SK-N-SH (cell line): ENCODE data around the gene BCL11B. TPM values are rescaled to one million over a fixed set of nuclear protein-coding genes. Genes with fewer than 3 reads are reported as not detected.

Experiments
- CTCF ChIA-PET: fragments of 300-600, 350-600 bp; formaldehyde crosslinking; extraction: SDS; loops from one replicate; lab custom pipeline; 2021; lab: Yijun Ruan, JAX
- POLR2A ChIA-PET: fragments of 350-600 bp; sonication (Branson Sonifier 250); formaldehyde crosslinking; extraction: SDS; loops from one replicate; lab custom pipeline; 2020; ENCODE audit warnings: antibody characterized with exemption, inconsistent platforms; lab: Yijun Ruan, JAX
- DNase-seq: peaks from one replicate; pipeline ENCODE4 v3.0.0; 2012
- H2AFZ ChIP-seq: fragments of 200-600 bp; sonication (generic); 2 replicates; pipeline ENCODE4 v1.8.1; 2016; ENCODE audit warnings: antibody characterized with exemption, mild to moderate bottlenecking, low read depth
- H3F3A ChIP-seq: fragments of 200-600 bp; sonication (generic); replicated peaks from 2 replicates; pipeline ENCODE3; 2016; ENCODE audit warnings: antibody characterized with exemption, mild to moderate bottlenecking; ENCODE audit not compliant: insufficient read depth
- H3K27ac ChIP-seq, 2 experiments: fragments of 200-500 bp in 1 of 2; fragments of 200-600 bp in 1 of 2; sonication (Bioruptor generic) in 1 of 2; sonication (generic), shearing (Covaris generic) in 1 of 2; 2 replicates each; pipeline versions ENCODE4 v1.5.1 to v1.6.1; 2014 to 2016; ENCODE audit warnings: low read depth in 2 of 2, inconsistent platforms in 1 of 2, low read length in 1 of 2, mild to moderate bottlenecking in 1 of 2, mixed read lengths in 1 of 2
- H3K27me3 ChIP-seq: fragments of 200-600 bp; sonication (generic), shearing (Covaris generic); 2 replicates; pipeline ENCODE4 v1.6.1; 2016; ENCODE audit warnings: mixed run types; ENCODE audit not compliant: insufficient read depth
- H3K36me3 ChIP-seq, 2 experiments: fragments of 200-500 bp in 1 of 2; fragments of 200-600 bp in 1 of 2; sonication (Bioruptor generic) in 1 of 2; sonication (generic) in 1 of 2; replicated peaks in 1 of 2; 2 replicates each; pipeline versions ENCODE3 to v1.5.1; 2014 to 2016; ENCODE audit warnings: low read length in 1 of 2, mild to moderate bottlenecking in 1 of 2; ENCODE audit not compliant: insufficient read depth in 2 of 2, control insufficient read depth in 1 of 2
- H3K4me1 ChIP-seq, 2 experiments: fragments of 200-500 bp in 1 of 2; fragments of 200-600 bp in 1 of 2; sonication (Bioruptor generic) in 1 of 2; sonication (generic), shearing (Covaris generic) in 1 of 2; 2 replicates each; pipeline versions ENCODE4 v1.5.1 to v1.6.1; 2014 to 2016; ENCODE audit warnings: low read depth in 1 of 2, low read length in 1 of 2, mixed run types in 1 of 2; ENCODE audit not compliant: insufficient read depth in 2 of 2, control insufficient read depth in 1 of 2
- H3K4me2 ChIP-seq: fragments of 200-600 bp; sonication (generic), shearing (Covaris generic); 2 replicates; pipeline ENCODE4 v1.6.1; 2017; ENCODE audit warnings: mixed run types
- H3K4me3 ChIP-seq, 2 experiments: fragments of 200-500 bp in 1 of 2; fragments of 200-600 bp in 1 of 2; sonication (Bioruptor generic) in 1 of 2; sonication (generic), shearing (Covaris generic) in 1 of 2; 2 replicates each; pipeline versions ENCODE4 v1.5.1 to v1.8.1; 2014 to 2016; ENCODE audit warnings: low read depth in 2 of 2, inconsistent platforms in 1 of 2, low read length in 1 of 2, mild to moderate bottlenecking in 1 of 2, mixed read lengths in 1 of 2, moderate library complexity in 1 of 2
- H3K79me2 ChIP-seq: fragments of 200-600 bp; sonication (generic); 2 replicates; pipeline ENCODE4 v1.8.1; 2017; ENCODE audit warnings: mild to moderate bottlenecking; ENCODE audit not compliant: insufficient read depth
- H3K9ac ChIP-seq: fragments of 200-600 bp; sonication (generic); 2 replicates; pipeline ENCODE4 v1.6.1; 2017; ENCODE audit warnings: mixed run types
- H3K9me2 ChIP-seq: fragments of 200-600 bp; sonication (generic); 2 replicates; pipeline ENCODE4 v1.6.1; 2017; ENCODE audit warnings: mixed run types
- H3K9me3 ChIP-seq: fragments of 200-600 bp; sonication (generic); 2 replicates; pipeline ENCODE4 v1.6.1; 2017; ENCODE audit warnings: mixed run types, mild to moderate bottlenecking, moderate library complexity
- H4K20me1 ChIP-seq: fragments of 200-600 bp; sonication (generic); 2 replicates; pipeline ENCODE4 v1.6.1; 2017; ENCODE audit warnings: mild to moderate bottlenecking, mixed run types; ENCODE audit not compliant: insufficient read depth
- CHD2 ChIP-seq: fragments of 150-350 bp; IDR thresholded peaks from 2 replicates; pipeline ENCODE4 v1.6.1; 2018; ENCODE audit warnings: low read length; ENCODE audit not compliant: partially characterized antibody
- EZH2phosphoT487 ChIP-seq: fragments of 200-600 bp; sonication (generic); IDR thresholded peaks from 2 replicates; pipeline ENCODE4 v1.6.1; 2017; ENCODE audit warnings: low read depth, mixed run types, mild to moderate bottlenecking, antibody characterized with exemption, moderate library complexity, borderline replicate concordance
- FOSL2 ChIP-seq: IDR thresholded peaks from 2 replicates; pipeline ENCODE4 v1.4.0; 2012; ENCODE audit warnings: low read depth, mild to moderate bottlenecking, moderate library complexity, borderline replicate concordance
- FOXJ3 ChIP-seq: sonication (generic); formaldehyde crosslinking; IDR thresholded peaks from 2 replicates; pipeline ENCODE4 v1.5.1; 2020; ENCODE audit warnings: mild to moderate bottlenecking, missing genetic modification reagents
- GABPA ChIP-seq: IDR thresholded peaks from 2 replicates; pipeline ENCODE4 v1.4.0; 2012; ENCODE audit warnings: low read depth, mild to moderate bottlenecking
- IRF3 ChIP-seq: fragments of 150-350 bp; IDR thresholded peaks from 2 replicates; pipeline ENCODE4 v1.6.1; 2016; ENCODE audit warnings: mild to moderate bottlenecking, low read depth, low read length
- JUND ChIP-seq: IDR thresholded peaks from 2 replicates; pipeline ENCODE4 v1.4.0; 2012
- RXRA ChIP-seq: IDR thresholded peaks from 2 replicates; pipeline ENCODE4 v1.4.0; 2012; ENCODE audit warnings: low read depth, mild to moderate bottlenecking, borderline replicate concordance
- TAF1 ChIP-seq: IDR thresholded peaks from 2 replicates; pipeline ENCODE4 v1.6.1; 2012; ENCODE audit warnings: low read depth, mild to moderate bottlenecking, low read length, moderate library complexity, borderline replicate concordance
- TCF12 ChIP-seq: IDR thresholded peaks from 2 replicates; pipeline ENCODE4 v1.4.0; 2012
- ZBTB33 ChIP-seq: IDR thresholded peaks from 2 replicates; pipeline ENCODE4 v1.4.0; 2012; ENCODE audit warnings: low read depth, borderline replicate concordance
- WGBS: methylation state at CpG from one replicate; pipeline ENCODE4 v1.1.6; 2017; ENCODE audit warnings: low lambda C conversion rate; 5-methylcytosine and 5-hydroxymethylcytosine counted together
- polyA plus RNA-seq, 3 experiments: library from polyadenylated mRNA; depleted of rRNA; stranded (reverse); fragments of >200 nt; gene quantifications; 2 replicates each; pipeline ENCODE4 v1.2.3, GENCODE V29; 2012
- TF ChIP-seq, protein P1 (sequence below): IDR thresholded peaks from 2 replicates; pipeline ENCODE4 v1.6.1; 2012; ENCODE audit warnings: mild to moderate bottlenecking, low read depth, low read length, moderate library complexity

BCL11B gene
- polyA plus RNA-seq, 1 of the 3 experiments (the other 2 are of a cell fraction) = not detected

- Histone ChIP-seq H3K36me3 (no peaks in the 10 kb centered on the region), H3K79me2 (no peaks in the 10 kb centered on the region), H3K27ac (no peak overlapping the region), H3K9me2 (no peaks in the 10 kb centered on the region), H3K27me3 (peaks cover 33% of the 10 kb centered on the region), H3K4me3 (no peak overlapping the region), H2AFZ (no peak overlapping the region), H3K9ac (no peak overlapping the region), H3K4me1 (no peaks in the 10 kb centered on the region), H3K9me3 (no peaks in the 10 kb centered on the region), H3K4me2 (no peak overlapping the region), H3F3A (no peaks in the 10 kb centered on the region), H4K20me1 (no peaks in the 10 kb centered on the region)
- no peak for DNase-seq
- 23% methylated on average over 11 of the region's 13 CpGs for WGBS
- CTCF ChIA-PET = no interaction called here
- POLR2A ChIA-PET = no interaction called here
- no peak for TF ChIP-seq FOXJ3 (CRISPR knock-in tag)
- no peak for TF ChIP-seq JUND
- no peak for TF ChIP-seq EZH2phosphoT487
- TF ChIP-seq TCF12 = no peak
- no peak for TF ChIP-seq ZBTB33
- no peak for TF ChIP-seq IRF3
- no peak for TF ChIP-seq GABPA
- TF ChIP-seq TAF1 = no peak
- no peak for TF ChIP-seq CHD2
- no peak for TF ChIP-seq RXRA
- TF ChIP-seq FOSL2 = no peak
- TF ChIP-seq, protein P1, sequence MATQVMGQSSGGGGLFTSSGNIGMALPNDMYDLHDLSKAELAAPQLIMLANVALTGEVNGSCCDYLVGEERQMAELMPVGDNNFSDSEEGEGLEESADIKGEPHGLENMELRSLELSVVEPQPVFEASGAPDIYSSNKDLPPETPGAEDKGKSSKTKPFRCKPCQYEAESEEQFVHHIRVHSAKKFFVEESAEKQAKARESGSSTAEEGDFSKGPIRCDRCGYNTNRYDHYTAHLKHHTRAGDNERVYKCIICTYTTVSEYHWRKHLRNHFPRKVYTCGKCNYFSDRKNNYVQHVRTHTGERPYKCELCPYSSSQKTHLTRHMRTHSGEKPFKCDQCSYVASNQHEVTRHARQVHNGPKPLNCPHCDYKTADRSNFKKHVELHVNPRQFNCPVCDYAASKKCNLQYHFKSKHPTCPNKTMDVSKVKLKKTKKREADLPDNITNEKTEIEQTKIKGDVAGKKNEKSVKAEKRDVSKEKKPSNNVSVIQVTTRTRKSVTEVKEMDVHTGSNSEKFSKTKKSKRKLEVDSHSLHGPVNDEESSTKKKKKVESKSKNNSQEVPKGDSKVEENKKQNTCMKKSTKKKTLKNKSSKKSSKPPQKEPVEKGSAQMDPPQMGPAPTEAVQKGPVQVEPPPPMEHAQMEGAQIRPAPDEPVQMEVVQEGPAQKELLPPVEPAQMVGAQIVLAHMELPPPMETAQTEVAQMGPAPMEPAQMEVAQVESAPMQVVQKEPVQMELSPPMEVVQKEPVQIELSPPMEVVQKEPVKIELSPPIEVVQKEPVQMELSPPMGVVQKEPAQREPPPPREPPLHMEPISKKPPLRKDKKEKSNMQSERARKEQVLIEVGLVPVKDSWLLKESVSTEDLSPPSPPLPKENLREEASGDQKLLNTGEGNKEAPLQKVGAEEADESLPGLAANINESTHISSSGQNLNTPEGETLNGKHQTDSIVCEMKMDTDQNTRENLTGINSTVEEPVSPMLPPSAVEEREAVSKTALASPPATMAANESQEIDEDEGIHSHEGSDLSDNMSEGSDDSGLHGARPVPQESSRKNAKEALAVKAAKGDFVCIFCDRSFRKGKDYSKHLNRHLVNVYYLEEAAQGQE = no peak
Observed at GRCh38 chr14:99217066-99217955, 54.7 kb downstream of the BCL11B start.
